ENCODE results near the gene LAS1L.

LAS1L gene

DNA sequence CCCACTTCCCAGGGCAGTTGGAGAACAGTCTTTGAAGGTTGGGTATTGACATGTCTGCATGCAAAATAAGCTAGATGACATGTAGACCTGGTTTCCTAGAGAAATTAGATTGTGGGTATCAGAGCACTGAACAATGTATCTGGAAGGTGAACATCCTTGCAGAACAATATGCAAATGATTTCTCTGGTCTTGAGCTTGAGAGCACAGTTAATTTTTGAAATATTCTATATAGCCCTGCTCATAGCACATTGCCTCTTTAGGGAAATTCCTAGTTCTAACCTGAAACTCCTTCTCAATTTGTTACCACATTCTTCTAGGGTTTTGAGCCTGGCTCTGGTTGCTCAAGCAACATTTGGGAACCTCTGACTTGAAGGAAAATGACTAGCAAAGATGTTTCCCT, 41.6 kb upstream of the LAS1L start:
- H3K14ac ChIP-seq (ENCODE audit: low read length in 2 of 2), result no peak overlapping the region
- no peak overlapping the region for H4K8ac ChIP-seq (ENCODE audit: low read length)
- H3K4ac ChIP-seq (ENCODE audit: low read depth in 1 of 2, low read length in 2 of 2), result no peak overlapping the region
- H3K4me2 ChIP-seq (ENCODE audit: low read length, poor library complexity, severe bottlenecking), result no peak overlapping the region
- DNase-seq, result no peak
- H3K9ac ChIP-seq (ENCODE audit: low read length), result no peak overlapping the region
- H3K36me3 ChIP-seq (ENCODE audit: control insufficient read depth in 1 of 2, insufficient read depth in 2 of 2, low read depth in 1 of 2, low read length in 2 of 2), result no peaks in the 10 kb centered on the region
- no peak overlapping the region for H2AFZ ChIP-seq (ENCODE audit: low read depth, low read length)
- H3K9me3 ChIP-seq (ENCODE audit: control insufficient read depth, low read length), result no peaks in the 10 kb centered on the region
- H2BK5ac ChIP-seq (ENCODE audit: low read depth, low read length, poor library complexity, severe bottlenecking), result no peak overlapping the region
- H2AK5ac ChIP-seq (ENCODE audit: low read length, severe bottlenecking), result no peak overlapping the region
- H2BK15ac ChIP-seq (ENCODE audit: low read depth, poor library complexity, severe bottlenecking), result no peak overlapping the region
- peaks cover 0 to 59% of the 10 kb centered on the region in 2 experiments for H3K27me3 ChIP-seq (ENCODE audit: control insufficient read depth in 1 of 2, insufficient read depth in 1 of 2, low read length in 2 of 2)
- H3K79me1 ChIP-seq (replicated peaks; ENCODE audit: low read length, poor library complexity, severe bottlenecking), result no peaks in the 10 kb centered on the region
- no peaks in the 10 kb centered on the region for H3K4me1 ChIP-seq (ENCODE audit: control insufficient read depth, insufficient read depth, low read depth, low read length)
- H3K18ac ChIP-seq (ENCODE audit: low read depth in 1 of 2, low read length in 2 of 2), result no peak overlapping the region
- no peak overlapping the region for H2BK120ac ChIP-seq (ENCODE audit: low read depth, low read length)
- H3K23ac ChIP-seq (ENCODE audit: low read length in 2 of 2), result no peak overlapping the region
- H2BK12ac ChIP-seq (ENCODE audit: low read length in 2 of 2), result no peak overlapping the region
- H3K27ac ChIP-seq (ENCODE audit: low read length, poor library complexity, severe bottlenecking), result no peak overlapping the region
- H4K91ac ChIP-seq (ENCODE audit: low read length), result no peak overlapping the region
- no peak overlapping the region for H3K4me3 ChIP-seq (ENCODE audit: insufficient read depth in 1 of 2, low read depth in 1 of 2, low read length in 2 of 2)

DNA sequence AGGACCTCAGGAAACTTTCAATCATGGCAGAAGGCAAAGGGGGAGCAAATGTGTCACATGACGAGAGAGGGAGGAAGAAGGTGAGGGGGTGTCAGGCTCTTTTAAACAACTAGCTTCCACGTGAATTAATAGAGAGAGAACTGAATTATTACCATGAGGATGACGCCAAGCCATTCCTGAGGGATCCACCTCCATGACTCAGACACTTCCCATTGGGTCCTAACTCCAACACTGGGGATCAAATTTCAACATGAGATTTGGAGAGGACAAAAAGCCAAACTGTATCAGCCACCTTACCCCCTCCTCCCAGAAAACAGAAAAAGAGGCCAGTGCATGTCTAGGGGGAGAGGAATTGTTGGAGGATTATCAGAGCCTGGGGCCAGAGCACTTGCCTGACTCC, 40.4 kb upstream of the LAS1L start:
- Histone ChIP-seq H2BK12ac (ENCODE audit: low read length in 2 of 2) (no peak overlapping the region), H3K4me2 (ENCODE audit: low read length, poor library complexity, severe bottlenecking) (no peak overlapping the region), H3K27me3 (ENCODE audit: control insufficient read depth in 1 of 2, insufficient read depth in 1 of 2, low read length in 2 of 2) (peaks cover 0 to 62% of the 10 kb centered on the region in 2 experiments), H3K9me3 (ENCODE audit: control insufficient read depth, low read length) (peaks cover under 1% of the 10 kb centered on the region), H3K79me1 (replicated peaks; ENCODE audit: low read length, poor library complexity, severe bottlenecking) (no peaks in the 10 kb centered on the region), H2AK5ac (ENCODE audit: low read length, severe bottlenecking) (no peak overlapping the region), H2BK5ac (ENCODE audit: low read depth, low read length, poor library complexity, severe bottlenecking) (no peak overlapping the region), H4K91ac (ENCODE audit: low read length) (no peak overlapping the region), H3K14ac (ENCODE audit: low read length in 2 of 2) (no peak overlapping the region), H3K4me1 (ENCODE audit: control insufficient read depth, insufficient read depth, low read depth, low read length) (no peaks in the 10 kb centered on the region), H2BK15ac (ENCODE audit: low read depth, poor library complexity, severe bottlenecking) (no peak overlapping the region), H3K4me3 (ENCODE audit: insufficient read depth in 1 of 2, low read depth in 1 of 2, low read length in 2 of 2) (no peak overlapping the region), H3K4ac (ENCODE audit: low read depth in 1 of 2, low read length in 2 of 2) (no peak overlapping the region), H3K18ac (ENCODE audit: low read depth in 1 of 2, low read length in 2 of 2) (no peak overlapping the region), H3K23ac (ENCODE audit: low read length in 2 of 2) (no peak overlapping the region), H2BK120ac (ENCODE audit: low read depth, low read length) (no peak overlapping the region), H4K8ac (ENCODE audit: low read length) (no peak overlapping the region), H2AFZ (ENCODE audit: low read depth, low read length) (no peak overlapping the region), H3K9ac (ENCODE audit: low read length) (no peak overlapping the region), H3K36me3 (ENCODE audit: control insufficient read depth in 1 of 2, insufficient read depth in 2 of 2, low read depth in 1 of 2, low read length in 2 of 2) (no peaks in the 10 kb centered on the region), H3K27ac (ENCODE audit: low read length, poor library complexity, severe bottlenecking) (no peak overlapping the region)
- no peak for DNase-seq
- 43% methylated on average over 3 of the region's 3 CpGs for WGBS

DNA sequence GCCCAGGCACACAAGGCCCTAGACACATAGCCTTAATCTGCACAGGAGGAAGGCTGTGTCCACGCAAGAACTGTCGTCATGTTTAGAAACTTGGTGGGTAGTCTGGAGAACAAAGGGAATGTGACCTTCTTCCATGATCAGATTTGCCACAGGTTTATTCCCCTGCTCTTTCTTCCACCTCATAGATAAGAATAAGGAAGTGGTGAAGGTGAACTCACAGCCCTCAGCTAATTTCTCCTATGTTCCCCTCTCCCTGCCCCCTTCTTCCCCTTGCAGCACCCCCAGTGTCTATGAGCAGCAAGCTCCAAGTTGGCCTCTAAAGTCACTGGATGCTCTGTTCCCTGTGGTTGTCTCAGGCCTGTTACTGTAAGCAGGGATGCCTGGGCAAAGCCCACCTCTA, 39.8 kb upstream of the LAS1L start:
- Histone ChIP-seq H3K18ac (ENCODE audit: low read depth in 1 of 2, low read length in 2 of 2) (no peak overlapping the region), H2BK15ac (ENCODE audit: low read depth, poor library complexity, severe bottlenecking) (no peak overlapping the region), H2BK5ac (ENCODE audit: low read depth, low read length, poor library complexity, severe bottlenecking) (no peak overlapping the region), H3K9me3 (ENCODE audit: control insufficient read depth, low read length) (peaks cover 3% of the 10 kb centered on the region), H2AK5ac (ENCODE audit: low read length, severe bottlenecking) (no peak overlapping the region), H3K4ac (ENCODE audit: low read depth in 1 of 2, low read length in 2 of 2) (no peak overlapping the region), H3K27ac (ENCODE audit: low read length, poor library complexity, severe bottlenecking) (no peak overlapping the region), H2BK120ac (ENCODE audit: low read depth, low read length) (no peak overlapping the region), H4K8ac (ENCODE audit: low read length) (no peak overlapping the region), H3K14ac (ENCODE audit: low read length in 2 of 2) (no peak overlapping the region), H2AFZ (ENCODE audit: low read depth, low read length) (no peak overlapping the region), H3K23ac (ENCODE audit: low read length in 2 of 2) (no peak overlapping the region), H3K4me1 (ENCODE audit: control insufficient read depth, insufficient read depth, low read depth, low read length) (no peaks in the 10 kb centered on the region), H2BK12ac (ENCODE audit: low read length in 2 of 2) (no peak overlapping the region), H3K4me2 (ENCODE audit: low read length, poor library complexity, severe bottlenecking) (no peak overlapping the region), H3K27me3 (ENCODE audit: control insufficient read depth in 1 of 2, insufficient read depth in 1 of 2, low read length in 2 of 2) (peaks cover 0 to 61% of the 10 kb centered on the region in 2 experiments), H3K4me3 (ENCODE audit: insufficient read depth in 1 of 2, low read depth in 1 of 2, low read length in 2 of 2) (no peak overlapping the region), H4K91ac (ENCODE audit: low read length) (no peak overlapping the region), H3K79me1 (replicated peaks; ENCODE audit: low read length, poor library complexity, severe bottlenecking) (no peaks in the 10 kb centered on the region), H3K36me3 (ENCODE audit: control insufficient read depth in 1 of 2, insufficient read depth in 2 of 2, low read depth in 1 of 2, low read length in 2 of 2) (no peaks in the 10 kb centered on the region), H3K9ac (ENCODE audit: low read length) (no peak overlapping the region)
- DNase-seq, result no peak
- WGBS, result no CpG with 5 or more reads among the region's 2 CpGs

DNA sequence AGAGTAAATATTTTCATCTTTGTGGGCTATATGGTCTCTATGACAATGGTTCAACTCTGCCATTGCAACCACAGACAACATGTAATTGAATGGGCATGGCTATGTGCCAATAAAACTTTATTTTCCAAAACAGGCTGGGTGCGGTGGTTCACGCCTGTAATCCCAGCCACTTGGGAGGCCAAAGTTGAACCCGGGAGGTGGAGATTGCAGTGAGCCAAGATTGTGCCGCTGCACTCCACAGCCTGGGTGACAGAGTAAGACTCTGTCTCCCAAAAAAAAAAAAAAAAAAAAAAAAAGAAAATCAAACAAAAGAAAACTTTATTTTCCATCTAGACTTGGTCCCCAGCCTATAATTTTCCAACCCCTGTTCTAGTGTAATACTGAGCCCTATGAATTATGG, 38.4 kb upstream of the LAS1L start:
- Histone ChIP-seq H4K91ac (ENCODE audit: low read length) (no peak overlapping the region), H2BK5ac (ENCODE audit: low read depth, low read length, poor library complexity, severe bottlenecking) (no peak overlapping the region), H2AK5ac (ENCODE audit: low read length, severe bottlenecking) (no peak overlapping the region), H3K27me3 (ENCODE audit: control insufficient read depth in 1 of 2, insufficient read depth in 1 of 2, low read length in 2 of 2) (peaks cover 0 to 49% of the 10 kb centered on the region in 2 experiments), H2BK120ac (ENCODE audit: low read depth, low read length) (no peak overlapping the region), H4K8ac (ENCODE audit: low read length) (no peak overlapping the region), H3K4me1 (ENCODE audit: control insufficient read depth, insufficient read depth, low read depth, low read length) (no peaks in the 10 kb centered on the region), H3K79me1 (replicated peaks; ENCODE audit: low read length, poor library complexity, severe bottlenecking) (no peaks in the 10 kb centered on the region), H3K9ac (ENCODE audit: low read length) (no peak overlapping the region), H2AFZ (ENCODE audit: low read depth, low read length) (no peak overlapping the region), H3K4me3 (ENCODE audit: insufficient read depth in 1 of 2, low read depth in 1 of 2, low read length in 2 of 2) (no peak overlapping the region), H2BK15ac (ENCODE audit: low read depth, poor library complexity, severe bottlenecking) (no peak overlapping the region), H3K36me3 (ENCODE audit: control insufficient read depth in 1 of 2, insufficient read depth in 2 of 2, low read depth in 1 of 2, low read length in 2 of 2) (no peaks in the 10 kb centered on the region), H3K27ac (ENCODE audit: low read length, poor library complexity, severe bottlenecking) (no peak overlapping the region), H3K23ac (ENCODE audit: low read length in 2 of 2) (no peak overlapping the region), H3K4ac (ENCODE audit: low read depth in 1 of 2, low read length in 2 of 2) (no peak overlapping the region), H3K14ac (ENCODE audit: low read length in 2 of 2) (no peak overlapping the region), H2BK12ac (ENCODE audit: low read length in 2 of 2) (no peak overlapping the region), H3K4me2 (ENCODE audit: low read length, poor library complexity, severe bottlenecking) (no peak overlapping the region), H3K18ac (ENCODE audit: low read depth in 1 of 2, low read length in 2 of 2) (no peak overlapping the region), H3K9me3 (ENCODE audit: control insufficient read depth, low read length) (peaks cover 3% of the 10 kb centered on the region)
- WGBS, result 100% methylated on average over 2 of the region's 4 CpGs
- DNase-seq, result no peak
